ENCODE data around the gene ESYT2.

The ESYT2 gene

DNA sequence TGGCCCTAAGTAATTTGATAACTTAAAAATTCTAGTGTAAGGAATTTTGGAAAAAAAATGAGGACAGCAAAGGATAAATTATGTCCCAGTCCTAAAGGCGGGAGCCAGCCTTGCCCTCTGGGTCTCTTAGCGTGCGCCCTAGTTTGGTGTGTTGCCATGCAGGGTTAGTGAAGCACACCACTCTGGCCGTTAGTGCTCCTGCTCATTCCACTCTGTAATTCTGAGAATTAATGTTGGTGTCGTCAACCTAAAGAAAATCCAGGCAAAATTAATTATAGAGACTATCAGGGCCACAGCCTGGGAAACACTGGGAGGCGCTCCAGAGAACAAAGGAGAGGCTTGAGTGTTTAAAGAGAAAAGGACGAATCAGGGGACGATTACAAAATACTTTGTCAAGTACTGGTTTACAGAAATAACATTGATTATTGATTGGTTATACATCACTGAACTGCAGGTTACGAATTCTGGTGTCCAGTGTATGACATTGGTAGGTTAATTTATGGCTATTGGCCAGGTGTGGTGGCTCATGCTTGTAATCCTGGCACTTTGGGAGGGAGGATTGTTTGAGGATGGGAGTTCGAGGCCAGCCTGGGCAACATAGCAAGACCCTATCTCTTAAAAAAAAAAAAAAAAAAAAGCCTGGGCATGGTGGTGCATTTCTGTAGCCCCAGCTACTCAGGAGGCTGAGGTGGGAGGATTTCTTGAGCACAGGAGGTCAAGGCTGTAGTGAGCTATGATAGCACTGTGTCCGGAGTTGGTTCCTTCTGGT is 32.8 kb upstream of the ESYT2 start:
- TF ChIP-seq, protein P1, sequence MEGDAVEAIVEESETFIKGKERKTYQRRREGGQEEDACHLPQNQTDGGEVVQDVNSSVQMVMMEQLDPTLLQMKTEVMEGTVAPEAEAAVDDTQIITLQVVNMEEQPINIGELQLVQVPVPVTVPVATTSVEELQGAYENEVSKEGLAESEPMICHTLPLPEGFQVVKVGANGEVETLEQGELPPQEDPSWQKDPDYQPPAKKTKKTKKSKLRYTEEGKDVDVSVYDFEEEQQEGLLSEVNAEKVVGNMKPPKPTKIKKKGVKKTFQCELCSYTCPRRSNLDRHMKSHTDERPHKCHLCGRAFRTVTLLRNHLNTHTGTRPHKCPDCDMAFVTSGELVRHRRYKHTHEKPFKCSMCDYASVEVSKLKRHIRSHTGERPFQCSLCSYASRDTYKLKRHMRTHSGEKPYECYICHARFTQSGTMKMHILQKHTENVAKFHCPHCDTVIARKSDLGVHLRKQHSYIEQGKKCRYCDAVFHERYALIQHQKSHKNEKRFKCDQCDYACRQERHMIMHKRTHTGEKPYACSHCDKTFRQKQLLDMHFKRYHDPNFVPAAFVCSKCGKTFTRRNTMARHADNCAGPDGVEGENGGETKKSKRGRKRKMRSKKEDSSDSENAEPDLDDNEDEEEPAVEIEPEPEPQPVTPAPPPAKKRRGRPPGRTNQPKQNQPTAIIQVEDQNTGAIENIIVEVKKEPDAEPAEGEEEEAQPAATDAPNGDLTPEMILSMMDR (IDR thresholded peaks at IDR 0.05; ENCODE audit: low read length): no peak
- TF ChIP-seq EZH2 (optimal IDR thresholded peaks at IDR 0.05; ENCODE audit: low read depth, low read length) (no peak), EZH2phosphoT487 (IDR thresholded peaks at IDR 0.05; ENCODE audit: low read length) (no peak)
- H3K4me1 ChIP-seq (ENCODE audit: low read length): peaks cover 8% of the 10 kb centered on the region; the same call in 1 of the 2 replicates
- no peak overlapping the region for H3K27ac ChIP-seq (ENCODE audit: low read length)

DNA sequence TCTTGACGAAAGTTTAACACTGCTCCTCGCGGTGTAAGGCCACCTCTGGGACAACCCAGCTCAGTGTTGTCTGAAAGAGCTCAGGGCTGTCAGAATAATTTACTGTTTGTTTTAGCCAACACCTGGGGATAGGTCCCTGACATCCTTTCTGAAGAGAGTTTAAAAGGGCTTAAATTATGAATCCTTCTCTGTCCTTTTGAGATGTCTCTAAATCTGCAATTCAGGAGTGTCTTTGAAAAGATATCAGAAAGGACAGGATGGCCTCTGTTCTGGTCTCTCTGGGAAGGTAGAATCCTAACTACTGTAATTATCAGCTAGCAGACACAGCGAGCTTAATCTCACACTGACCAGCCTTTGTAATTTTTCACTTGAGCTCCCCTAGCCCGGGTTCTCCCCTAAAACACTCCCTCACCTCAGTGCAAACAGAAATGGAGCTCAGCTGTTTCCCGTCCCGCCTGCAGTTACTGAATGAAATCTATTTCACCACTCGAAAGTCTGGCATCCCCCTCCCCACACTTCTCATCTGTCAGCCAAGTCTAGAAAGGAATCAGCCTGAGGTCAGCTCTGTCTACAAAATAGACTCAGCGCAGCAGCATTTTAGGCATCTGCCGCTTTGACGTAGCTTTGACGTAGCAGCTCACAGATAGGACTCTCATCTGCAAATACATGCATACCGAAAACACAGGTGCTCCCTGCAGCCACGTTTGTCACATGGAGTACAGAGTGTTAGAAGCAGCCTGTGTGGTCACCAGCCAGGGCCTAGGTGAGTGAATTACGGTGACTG is 31.9 kb upstream of the ESYT2 start:
- Histone ChIP-seq H3K9me2 (replicated peaks; ENCODE audit: insufficient read depth, low read length) (no peaks in the 10 kb centered on the region), H2AFZ (ENCODE audit: low read length) (no peak overlapping the region), H3K9ac (ENCODE audit: low read length) (no peak overlapping the region), H3F3A (ENCODE audit: insufficient read depth, low read length) (0 out of 2 replicates have a peak, but pooled peaks cover 3% of the 10 kb centered on the region), H3K4me1 (ENCODE audit: low read length) (peaks cover 9% of the 10 kb centered on the region; the same call in 1 of the 2 replicates), H3K9me3 (replicated peaks; ENCODE audit: insufficient read depth, low read length) (no peaks in the 10 kb centered on the region), H3K4me3 (ENCODE audit: low read length) (no peak overlapping the region), H3K79me2 (ENCODE audit: low read length) (no peaks in the 10 kb centered on the region), H3K27ac (ENCODE audit: low read length) (no peak overlapping the region), H4K20me1 (ENCODE audit: insufficient read depth, low read length) (no peaks in the 10 kb centered on the region), H3K27me3 (replicated peaks; ENCODE audit: insufficient read depth, low read length) (no peaks in the 10 kb centered on the region), H3K4me2 (ENCODE audit: low read depth, low read length) (no peak overlapping the region), H3K36me3 (replicated peaks; ENCODE audit: insufficient read depth, low read length) (no peaks in the 10 kb centered on the region)
- TF ChIP-seq EZH2 (optimal IDR thresholded peaks at IDR 0.05; ENCODE audit: low read depth, low read length) (no peak), EZH2phosphoT487 (IDR thresholded peaks at IDR 0.05; ENCODE audit: low read length) (no peak)
- TF ChIP-seq, protein P1 (IDR thresholded peaks at IDR 0.05; ENCODE audit: low read length): no peak
- no peak for DNase-seq

More for the DNA sequence above, 32.8 kb upstream of the ESYT2 start:
- no peaks in the 10 kb centered on the region for H3K36me3 ChIP-seq (replicated peaks; ENCODE audit: insufficient read depth, low read length)
- H3F3A ChIP-seq (ENCODE audit: insufficient read depth, low read length): 0 out of 2 replicates have a peak, but pooled peaks cover 3% of the 10 kb centered on the region
- no peaks in the 10 kb centered on the region for H3K27me3 ChIP-seq (replicated peaks; ENCODE audit: insufficient read depth, low read length)
- no peak for DNase-seq
- no peak overlapping the region for H3K9ac ChIP-seq (ENCODE audit: low read length)
- no peak overlapping the region for H3K4me2 ChIP-seq (ENCODE audit: low read depth, low read length)
- no peaks in the 10 kb centered on the region for H3K9me2 ChIP-seq (replicated peaks; ENCODE audit: insufficient read depth, low read length)
- H3K79me2 ChIP-seq (ENCODE audit: low read length): no peaks in the 10 kb centered on the region
- H4K20me1 ChIP-seq (ENCODE audit: insufficient read depth, low read length): no peaks in the 10 kb centered on the region
- no peaks in the 10 kb centered on the region for H3K9me3 ChIP-seq (replicated peaks; ENCODE audit: insufficient read depth, low read length)
- no peak overlapping the region for H3K4me3 ChIP-seq (ENCODE audit: low read length)
- no peak overlapping the region for H2AFZ ChIP-seq (ENCODE audit: low read length)

DNA sequence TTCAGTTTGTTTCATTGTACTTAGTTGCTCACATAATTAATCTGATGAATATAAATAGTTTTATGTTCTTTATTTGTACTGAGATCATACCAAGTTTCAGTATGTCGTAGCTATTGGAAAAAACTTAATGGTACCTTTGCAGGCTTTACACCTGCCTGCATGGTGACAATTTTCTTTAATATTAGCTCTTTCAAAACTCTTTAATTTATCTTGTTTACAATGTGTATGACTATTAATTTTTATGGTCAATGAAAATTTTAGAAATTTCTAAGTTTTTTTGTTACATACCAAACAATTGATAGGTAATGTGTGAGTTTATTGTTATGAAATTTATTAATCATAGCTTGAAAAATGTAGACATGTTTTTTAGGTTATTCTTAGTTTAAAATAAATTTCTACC is 31.1 kb upstream of the ESYT2 start:
- no peaks in the 10 kb centered on the region for H3K79me2 ChIP-seq (ENCODE audit: low read length)
- no peak for DNase-seq
- H3K4me1 ChIP-seq (ENCODE audit: low read length): peaks cover 9% of the 10 kb centered on the region; the same call in 1 of the 2 replicates

More for the DNA sequence above, 31.1 kb upstream of the ESYT2 start:
- Histone ChIP-seq H3F3A (ENCODE audit: insufficient read depth, low read length) (0 out of 2 replicates have a peak, but pooled peaks cover 5% of the 10 kb centered on the region), H3K27me3 (replicated peaks; ENCODE audit: insufficient read depth, low read length) (no peaks in the 10 kb centered on the region), H4K20me1 (ENCODE audit: insufficient read depth, low read length) (no peaks in the 10 kb centered on the region), H3K9me3 (replicated peaks; ENCODE audit: insufficient read depth, low read length) (no peaks in the 10 kb centered on the region), H3K9ac (ENCODE audit: low read length) (no peak overlapping the region), H2AFZ (ENCODE audit: low read length) (no peak overlapping the region), H3K27ac (ENCODE audit: low read length) (no peak overlapping the region), H3K9me2 (replicated peaks; ENCODE audit: insufficient read depth, low read length) (no peaks in the 10 kb centered on the region), H3K36me3 (replicated peaks; ENCODE audit: insufficient read depth, low read length) (no peaks in the 10 kb centered on the region), H3K4me2 (ENCODE audit: low read depth, low read length) (no peak overlapping the region), H3K4me3 (ENCODE audit: low read length) (no peak overlapping the region)
- TF ChIP-seq EZH2phosphoT487 (IDR thresholded peaks at IDR 0.05; ENCODE audit: low read length): no peak
- TF ChIP-seq EZH2 (optimal IDR thresholded peaks at IDR 0.05; ENCODE audit: low read depth, low read length): no peak
- TF ChIP-seq, protein P1 (IDR thresholded peaks at IDR 0.05; ENCODE audit: low read length): no peak
